Inferior parietal cortex (tissue), 1 donor: ENCODE data around the gene LRRK1.

ENCODE experiments used
- DNase-seq: peaks from one replicate; pipeline ENCODE4 v3.0.0-alpha.2; 2016; ENCODE audit errors: extremely low spot score

LRRK1 gene

DNA sequence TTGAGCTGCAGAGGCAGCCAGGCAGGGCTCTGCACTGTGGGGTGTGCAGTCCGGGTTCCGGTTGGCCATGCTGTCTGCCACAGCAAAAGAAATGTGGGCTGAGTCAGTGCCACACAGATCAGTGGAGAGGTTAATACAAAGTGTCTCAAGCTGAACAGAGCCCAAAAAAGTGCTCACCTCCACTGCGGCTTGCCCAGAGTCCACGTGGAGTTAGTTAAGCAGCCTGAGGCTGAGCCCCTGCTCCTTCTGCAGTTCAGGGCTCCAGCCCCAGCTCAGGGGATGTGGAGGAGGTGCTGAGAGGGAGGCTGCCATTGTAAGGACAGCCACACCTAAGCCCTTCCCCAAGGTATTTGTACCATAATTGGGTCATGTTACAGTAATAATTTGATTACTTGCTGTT lies 85.3 kb downstream of the LRRK1 start:
- DNase-seq: no peak

DNA sequence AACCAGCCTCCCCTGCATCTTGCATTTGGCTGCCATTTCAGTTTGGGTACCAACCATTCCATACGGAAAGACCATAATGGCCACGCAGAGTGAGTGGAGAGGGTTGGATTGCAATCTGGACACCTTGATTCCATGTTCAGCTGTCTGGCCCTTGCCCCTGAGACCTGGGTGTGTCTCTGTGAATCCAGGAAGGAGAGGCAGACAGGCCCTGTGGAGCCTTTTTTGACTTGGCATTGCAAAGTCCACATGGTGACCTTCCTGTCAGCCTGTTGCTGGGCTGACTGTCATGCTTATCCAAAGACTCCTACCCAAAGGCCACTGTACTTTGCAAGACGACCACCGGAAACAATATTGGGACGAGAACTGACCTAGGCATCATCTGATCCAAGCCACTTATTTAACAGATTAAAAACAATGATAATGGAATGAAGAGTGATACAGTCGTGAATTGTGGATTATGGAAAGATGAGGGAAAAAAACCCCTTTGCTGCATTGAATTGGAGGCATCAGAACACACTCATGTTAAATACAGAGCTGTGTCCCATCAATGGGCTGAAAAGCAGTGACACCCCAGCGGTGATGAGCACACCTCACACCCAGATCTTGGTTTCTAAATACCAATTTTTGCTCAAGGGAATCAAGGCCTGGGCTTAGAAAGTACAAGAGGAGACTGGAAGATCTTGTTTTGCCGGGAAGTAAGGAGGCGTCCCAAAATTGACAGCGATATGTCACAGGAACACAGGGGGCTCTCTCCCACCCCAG lies 86.0 kb downstream of the LRRK1 start:
- no peak for DNase-seq

DNA sequence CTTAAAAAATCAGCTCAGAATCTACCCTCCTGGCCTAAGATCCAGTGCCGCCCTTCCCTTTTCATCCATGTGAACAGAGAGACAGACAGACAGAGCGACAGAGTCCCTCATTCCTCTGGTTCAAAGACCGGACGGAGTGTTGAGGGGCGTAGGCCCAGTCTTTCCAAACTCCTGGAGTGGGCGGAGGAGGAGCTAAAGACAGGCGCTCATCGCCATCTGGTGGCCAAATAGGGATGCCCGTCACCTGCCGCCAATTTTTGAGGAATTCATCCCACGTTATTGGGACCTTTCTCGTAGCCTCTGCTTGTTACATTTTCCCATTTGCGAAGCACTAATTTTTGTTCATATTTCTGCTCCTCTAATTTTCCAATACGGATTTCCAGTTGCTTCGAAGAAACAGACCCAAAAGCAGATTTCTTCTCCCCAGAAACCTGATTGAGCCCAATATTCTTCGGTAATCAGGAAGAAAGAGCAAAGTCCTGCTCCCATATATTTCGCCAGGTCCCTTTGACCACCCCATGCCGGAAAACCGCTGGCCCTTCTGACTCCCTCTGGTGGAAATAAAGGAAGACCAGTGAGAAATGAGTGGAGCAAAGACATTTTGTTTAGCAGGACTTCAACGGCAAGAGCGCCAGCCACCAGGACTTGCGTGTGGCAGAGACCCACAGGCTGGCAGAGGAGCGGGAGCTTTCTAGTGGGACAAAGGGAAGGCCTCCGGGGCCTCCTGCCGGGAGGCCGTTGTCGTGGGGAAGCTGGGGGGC lies 88.0 kb downstream of the LRRK1 start:
- peak; percentile 90 for DNase-seq

DNA sequence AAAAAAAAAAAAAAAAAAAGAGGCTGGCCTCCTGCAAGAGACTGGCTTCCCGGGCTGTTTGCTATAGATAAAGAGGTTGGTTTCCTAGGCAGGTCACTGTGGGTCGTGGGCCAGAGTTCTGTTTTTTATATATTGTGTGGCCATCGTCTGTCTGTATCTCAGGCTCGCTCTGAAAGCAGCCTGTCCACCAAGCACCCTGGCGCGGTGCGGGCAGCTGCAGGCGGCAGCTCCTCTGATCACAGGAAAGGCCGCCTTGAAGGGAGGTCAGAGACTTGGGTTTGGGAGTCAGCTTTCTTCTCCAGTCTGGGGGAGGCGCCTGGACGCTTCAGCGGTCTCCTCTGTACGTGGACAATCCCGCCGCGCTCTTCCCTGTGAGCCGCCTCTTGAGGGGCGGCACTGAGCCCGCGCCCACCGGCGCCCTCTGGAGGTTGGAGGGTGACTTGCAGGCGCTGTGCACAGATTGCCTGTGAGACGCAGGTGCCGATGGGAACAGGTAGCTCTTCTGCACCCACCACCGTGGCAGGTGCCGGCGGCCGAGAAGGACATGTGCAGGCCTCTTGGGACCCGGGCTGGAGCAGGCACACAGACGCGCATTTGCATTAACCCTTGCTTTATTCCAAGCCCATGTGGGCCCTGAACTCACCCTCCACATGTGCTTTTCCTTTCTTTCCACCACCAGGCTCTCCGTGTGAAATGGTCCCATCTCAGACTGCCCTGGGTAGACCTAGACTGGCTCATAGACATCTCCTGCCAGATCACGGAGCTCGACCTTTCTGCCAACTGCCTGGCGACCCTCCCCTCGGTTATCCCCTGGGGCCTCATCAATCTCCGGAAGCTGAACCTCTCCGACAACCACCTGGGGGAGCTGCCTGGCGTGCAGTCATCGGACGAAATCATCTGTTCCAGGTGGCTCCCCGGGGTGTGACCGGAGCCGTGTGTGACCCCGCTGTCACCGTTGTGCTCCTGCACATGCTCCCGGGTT lies 89.3 kb downstream of the LRRK1 start:
- peak; percentile 64 for DNase-seq

DNA sequence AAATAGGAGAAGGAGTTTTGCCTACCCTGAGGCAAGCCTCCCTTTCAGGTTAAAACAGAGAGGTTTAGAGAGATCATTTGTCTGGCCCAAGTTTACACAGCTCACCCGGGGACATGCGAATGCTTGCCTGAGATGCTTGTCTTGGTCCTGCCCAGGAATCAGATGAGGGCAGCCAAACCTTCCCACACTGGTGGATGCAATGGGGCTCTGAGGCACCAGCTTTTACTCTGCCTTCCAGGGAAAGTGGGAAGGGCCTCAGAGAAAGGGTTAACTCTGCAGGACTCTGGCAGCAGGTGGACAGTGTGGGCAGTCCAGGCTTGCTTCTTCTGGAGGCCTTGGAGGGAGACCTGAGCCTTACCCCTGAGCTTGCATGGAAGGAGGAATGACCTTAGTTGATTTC lies 90.0 kb downstream of the LRRK1 start:
- DNase-seq: no peak

DNA sequence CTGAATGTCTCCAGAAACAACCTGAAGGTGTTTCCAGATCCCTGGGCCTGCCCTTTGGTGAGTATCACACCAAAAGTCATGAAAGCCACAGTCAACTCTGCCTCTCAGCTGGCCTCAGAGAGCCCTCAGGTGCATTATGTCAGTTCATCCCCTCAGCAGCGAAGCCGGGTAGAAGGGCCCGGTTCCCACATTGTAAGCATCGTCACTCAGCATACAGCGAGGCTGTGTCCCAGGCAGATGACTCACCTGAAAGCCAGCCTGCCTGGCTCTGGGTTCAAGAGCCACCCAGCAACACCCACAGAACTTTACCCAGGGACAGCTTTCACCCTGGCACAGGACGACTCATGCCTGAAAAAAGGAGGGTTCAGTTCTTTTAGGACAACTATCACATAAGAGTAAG lies 91.6 kb downstream of the LRRK1 start:
- no peak for DNase-seq

DNA sequence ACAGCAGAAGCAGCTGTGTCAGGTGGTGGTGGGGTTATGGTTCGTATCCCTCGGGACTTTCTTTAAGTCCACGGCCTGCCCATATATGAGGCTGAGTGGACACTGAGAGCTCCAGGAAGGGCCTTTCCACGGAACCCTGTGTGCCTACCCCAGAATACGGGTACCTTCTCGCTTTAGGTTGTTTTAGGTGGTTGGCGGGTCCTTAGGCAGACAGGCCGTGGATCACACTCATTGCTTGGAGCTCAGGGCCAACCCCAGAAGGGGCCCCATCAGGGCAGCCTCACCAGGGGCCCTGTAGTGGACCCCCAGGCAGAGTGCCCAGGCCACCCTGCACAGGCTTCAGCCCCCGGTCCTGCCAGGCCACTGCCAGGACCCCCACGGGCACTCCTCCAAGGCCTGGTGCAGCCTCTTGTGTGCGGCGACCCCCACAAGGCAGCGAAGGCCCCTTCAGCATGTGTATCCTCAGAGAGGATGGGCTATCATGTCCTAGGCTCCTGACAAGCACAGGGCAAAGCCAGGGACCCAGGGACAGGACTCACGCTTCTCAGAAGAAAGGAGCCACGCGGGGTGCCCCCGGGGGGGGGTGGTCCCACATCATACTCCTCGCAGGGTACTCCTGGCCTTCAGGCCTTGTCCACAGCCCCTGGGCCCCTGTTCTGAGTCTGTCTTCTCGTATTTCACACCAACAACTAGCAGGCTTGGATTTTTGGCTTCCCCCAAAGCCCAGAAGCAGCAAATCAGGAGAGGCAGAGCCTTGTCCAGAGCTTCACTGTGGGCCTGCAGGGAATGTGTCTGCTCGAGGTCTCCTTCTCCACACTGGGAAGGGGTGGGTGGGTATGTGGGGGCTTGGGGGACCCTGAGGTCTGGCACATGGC lies 93.4 kb downstream of the LRRK1 start:
- DNase-seq: no peak

DNA sequence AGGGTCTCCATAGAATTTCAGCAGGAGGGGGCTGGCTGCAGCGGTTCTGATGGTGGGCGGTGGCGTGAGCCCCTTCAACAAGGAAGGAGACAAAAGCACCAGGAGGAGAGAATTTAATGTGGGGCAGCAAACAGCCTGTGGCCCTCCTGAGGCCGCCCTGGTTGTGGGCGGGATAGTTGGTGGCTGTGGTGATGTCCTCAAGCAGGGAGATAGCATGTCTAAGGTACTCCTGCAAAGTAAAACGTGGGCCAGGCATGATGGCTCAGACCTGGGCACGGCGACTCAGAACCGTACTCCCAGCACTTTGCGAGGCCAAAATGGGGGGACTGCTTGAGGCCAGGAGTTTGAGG lies 94.0 kb downstream of the LRRK1 start:
- no peak for DNase-seq

DNA sequence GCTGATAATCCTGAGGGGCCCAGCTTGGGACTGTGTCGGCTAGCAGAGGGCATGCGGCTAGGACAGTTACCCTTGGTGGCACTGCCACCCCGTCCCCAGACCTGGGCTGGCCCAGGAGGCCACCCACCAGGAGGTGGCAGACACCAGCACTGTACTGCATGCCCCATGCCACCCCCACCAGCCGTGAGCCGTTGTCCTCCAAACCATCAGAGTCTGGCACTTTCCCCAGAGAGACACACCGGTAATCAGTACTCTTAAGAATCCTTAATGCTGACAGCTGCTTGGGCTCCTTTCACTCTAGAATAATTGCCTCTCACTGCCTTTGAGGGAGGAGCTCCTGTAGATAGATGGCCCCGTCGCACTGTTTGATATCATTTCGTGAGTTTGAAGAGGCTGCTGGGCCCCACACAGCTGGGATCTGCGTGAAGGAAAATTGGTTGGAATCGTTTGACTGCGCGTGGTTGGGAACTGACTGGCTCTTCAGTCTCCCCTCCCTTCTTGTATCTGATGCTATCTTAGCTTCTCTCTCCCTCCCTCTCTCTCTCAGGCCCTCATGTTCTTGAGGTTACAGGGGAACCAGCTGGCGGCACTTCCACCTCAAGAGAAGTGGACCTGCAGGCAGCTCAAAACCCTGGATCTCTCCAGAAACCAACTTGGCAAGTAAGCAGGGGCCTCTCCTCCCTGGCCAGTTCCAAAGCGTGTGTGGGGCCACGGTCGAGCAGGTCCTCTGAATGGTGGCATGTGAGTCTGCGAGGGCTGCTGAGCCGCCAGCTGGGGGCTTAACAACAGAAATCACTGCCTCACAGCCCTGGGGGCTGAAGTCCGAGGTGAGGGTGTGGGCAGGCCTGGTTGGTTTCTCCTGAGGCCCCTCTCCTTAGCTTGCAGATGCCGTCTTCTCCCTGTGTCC lies 94.9 kb downstream of the LRRK1 start:
- DNase-seq: no peak

DNA sequence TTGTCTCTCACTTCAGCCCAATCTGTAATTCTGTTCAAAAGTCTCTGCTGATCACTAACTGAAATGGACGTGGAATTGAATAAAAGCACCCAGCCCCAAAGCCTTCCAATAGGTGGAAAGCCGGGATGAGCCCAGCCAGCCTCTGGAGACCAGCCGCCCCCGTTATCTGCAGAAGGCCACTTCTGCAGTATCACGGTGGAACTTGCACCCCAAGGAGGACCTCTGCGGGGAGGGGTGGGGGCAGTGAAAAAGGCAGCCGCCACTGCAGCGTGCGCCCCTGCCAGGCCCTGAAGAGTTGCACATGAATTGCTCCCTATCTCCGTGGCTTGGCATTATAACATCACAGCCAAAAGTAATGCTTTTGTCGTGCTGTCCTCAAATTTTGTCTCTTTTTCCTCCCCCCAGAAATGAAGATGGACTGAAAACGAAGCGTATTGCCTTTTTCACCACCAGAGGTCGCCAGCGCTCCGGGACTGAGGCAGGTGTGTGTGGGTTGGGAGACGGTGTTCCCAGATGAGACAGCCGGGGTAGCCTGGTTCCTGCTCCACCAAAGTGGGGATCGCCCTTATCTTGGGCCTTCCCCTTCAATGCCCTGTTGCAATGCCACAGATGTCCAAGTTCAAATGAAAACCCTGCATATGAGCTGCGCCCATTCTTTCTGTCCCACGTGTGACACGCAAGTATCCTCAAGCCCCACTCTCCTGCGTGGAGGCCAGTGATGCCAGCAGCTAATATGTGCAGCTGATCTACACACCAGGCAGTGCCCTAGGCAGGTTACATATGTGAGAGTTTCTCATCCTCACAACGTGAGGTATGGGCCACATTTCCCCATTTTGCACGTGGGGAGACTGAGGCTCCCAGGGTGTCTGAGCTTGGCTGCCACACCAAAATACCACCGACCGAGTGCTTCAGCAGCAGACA lies 96.0 kb downstream of the LRRK1 start:
- peak; percentile 90 for DNase-seq

DNA sequence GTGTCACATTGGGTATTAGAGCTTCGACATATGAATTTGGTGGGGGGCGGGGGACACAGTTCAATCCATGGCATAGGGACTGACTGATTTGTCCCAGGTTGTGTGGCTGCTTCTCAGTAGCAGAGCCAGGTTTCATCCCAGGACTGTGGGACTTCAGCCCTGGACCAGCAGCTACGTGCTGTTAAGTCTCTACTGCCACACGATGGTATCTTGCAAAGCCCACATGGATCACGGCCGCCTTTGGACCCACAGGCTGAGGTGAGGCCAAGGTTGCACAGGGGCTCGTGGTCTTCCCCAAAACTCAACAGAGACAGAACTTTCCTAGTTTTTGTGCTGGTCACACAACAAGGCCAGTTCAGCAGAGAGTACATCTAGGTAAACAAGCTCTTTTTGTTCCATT lies 97.4 kb downstream of the LRRK1 start:
- DNase-seq: no peak

DNA sequence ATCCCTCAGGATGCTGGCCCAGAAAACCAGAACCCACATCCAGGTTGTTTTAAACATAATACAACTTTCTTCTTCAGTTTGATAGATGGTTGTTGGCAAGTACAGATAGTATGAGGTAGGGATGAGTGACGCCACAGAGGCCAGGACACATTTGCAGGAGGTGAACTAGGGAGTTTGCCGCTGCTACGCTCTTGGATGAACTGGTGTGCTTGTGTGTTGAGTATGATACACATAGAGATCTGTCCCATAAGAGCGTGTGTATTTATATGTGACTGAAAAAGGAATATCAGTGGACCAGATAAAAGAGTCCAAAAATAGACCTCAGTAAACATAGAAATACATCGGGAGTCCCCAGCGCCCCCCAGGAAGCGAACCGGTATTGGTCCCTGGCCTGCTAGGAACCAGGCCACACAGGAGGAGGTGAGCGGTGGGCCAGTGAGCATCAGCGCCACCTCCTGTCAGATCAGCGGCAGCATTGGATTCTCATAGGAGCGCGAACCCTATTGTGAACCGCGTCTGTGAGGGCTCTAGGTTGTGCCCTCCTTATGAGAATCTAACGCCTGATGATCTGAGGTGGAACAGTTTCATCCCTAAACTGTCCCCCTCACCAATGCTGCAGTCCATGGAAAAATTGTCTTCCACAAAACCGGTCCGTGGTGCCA lies 98.1 kb downstream of the LRRK1 start:
- no peak for DNase-seq

DNA sequence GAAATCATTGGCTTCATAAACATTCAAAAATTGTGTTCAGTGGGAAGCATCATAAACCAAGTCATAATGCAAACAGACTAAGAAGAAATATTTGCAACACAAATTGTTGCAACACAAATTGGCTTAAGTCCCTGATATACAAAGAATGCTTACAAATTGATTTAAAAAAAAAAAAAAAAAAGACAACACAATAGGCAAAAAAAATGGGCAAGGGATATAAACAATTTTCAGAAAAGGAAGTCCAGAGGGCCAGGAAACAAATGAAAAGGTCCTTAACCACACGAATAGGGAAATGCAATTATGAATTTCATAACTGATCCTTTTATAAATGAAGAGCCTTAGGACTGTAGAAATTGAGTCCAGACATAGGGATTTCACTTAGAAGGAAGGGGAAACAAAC lies 98.9 kb downstream of the LRRK1 start:
- DNase-seq: no peak

DNA sequence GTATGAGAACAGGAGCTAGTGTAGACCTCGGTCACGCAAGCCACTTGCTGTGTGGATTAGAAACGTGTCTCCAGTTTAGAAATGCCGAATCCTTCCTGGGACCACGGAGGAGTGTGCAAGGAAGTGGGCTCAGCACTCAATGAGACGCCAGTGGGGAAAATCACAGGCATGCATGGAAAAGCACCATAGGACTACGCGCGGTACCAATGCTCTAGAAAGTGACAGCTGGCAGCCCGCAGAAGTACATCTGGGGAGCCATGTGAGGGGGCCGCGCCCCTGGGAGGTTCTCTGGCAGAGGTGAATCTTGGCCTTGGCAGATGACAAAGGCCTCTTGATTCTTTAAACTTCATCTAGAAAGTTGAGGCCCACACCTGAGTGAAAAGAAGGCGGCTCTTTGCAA lies 99.3 kb downstream of the LRRK1 start:
- DNase-seq: no peak

DNA sequence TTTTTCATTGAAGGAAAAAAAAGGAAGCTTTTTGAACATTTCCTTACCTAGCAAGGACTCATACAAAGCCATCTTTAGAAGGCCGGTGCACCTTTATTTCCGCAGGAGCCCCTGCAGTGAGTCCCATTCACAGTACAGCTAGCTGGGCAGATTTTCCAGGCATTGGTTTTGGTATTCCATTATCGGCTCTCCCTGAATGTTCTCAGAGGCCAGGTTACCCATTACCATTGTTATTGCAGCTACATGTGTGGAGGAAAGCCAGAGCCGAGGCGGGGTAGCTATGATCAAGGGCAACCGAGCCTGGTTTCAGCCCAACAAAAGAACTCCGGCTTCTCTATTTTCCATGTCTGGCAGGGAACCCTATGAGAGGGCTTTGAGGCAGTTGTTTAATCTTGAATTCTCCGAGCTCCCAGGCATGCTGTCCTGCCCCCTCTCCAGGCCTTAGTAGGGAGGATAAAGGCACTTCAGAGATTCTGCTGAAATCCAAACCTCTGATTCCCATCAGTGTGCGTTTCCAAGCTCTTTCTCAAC lies 100.3 kb downstream of the LRRK1 start:
- no peak for DNase-seq

DNA sequence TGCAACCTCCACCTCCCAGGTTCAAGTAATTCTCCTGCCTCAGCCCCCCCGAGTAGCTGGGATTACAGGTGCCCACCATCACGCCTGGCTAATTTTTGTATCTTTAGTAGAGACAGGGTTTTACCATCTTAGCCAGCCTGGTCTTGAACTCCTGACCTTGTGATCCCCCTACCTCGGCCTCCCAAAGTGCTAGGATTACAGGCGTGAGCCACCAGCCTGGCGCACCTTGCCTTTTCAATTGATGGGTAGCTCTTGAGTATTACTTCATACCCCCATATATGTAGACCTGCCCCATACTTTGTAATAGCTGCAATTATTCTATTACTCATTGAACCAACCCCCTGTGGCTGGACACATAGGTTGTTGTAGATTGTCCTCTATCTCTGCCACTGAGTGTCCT lies 101.3 kb downstream of the LRRK1 start:
- DNase-seq: no peak

DNA sequence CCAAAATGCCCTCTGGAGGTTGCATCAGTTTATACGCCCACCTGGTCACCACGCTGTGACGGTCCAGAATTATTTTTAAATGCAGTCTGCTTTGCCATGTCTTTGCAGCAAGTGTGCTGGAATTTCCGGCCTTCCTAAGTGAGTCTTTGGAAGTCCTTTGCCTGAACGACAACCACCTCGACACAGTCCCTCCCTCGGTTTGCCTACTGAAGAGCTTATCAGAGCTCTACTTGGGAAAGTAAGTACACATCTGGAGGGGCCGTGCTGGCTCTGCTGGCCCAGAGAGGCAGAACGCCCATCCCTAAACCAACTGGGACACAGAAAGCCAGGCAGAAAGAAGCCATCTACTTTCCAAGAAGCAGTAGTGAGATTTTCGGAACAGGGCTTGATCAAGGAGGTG lies 101.8 kb downstream of the LRRK1 start:
- DNase-seq: no peak

DNA sequence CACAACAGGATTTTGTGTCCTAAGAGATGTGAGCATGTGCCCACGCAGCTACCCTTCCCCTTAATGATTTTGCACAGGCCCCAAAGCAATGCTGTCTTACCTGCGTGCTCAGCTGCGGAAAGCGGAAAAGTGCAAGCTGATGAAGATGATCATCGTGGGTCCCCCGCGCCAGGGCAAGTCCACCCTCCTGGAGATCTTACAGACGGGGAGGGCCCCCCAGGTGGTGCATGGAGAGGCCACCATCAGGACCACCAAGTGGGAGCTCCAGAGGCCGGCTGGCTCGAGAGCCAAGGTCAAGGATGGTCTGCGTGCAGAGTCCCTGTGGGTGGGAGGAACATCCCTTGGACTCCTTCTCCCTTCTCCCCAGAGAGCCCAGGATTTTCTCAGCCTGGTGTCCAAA lies 103.1 kb downstream of the LRRK1 start:
- no peak for DNase-seq
